GM18498 (cell line): Measurements from ENCODE around the gene PHF2.

ENCODE experiments used
- ATAC-seq: cut with Tn5 transposase; IDR thresholded peaks from one replicate; pipeline ENCODE4 v1.9.1; 2021; ENCODE audit warnings: mild to moderate bottlenecking, moderate library complexity; ENCODE audit not compliant: unreplicated experiment

The PHF2 gene

GRCh38 chr9:93675336-93676150, 99.2 kb downstream of the PHF2 start:
- ATAC-seq = no peak

- no peak for ATAC-seq
Observed at GRCh38 chr9:93676310-93677047, 100.1 kb downstream of the PHF2 start.

- ATAC-seq = no peak
Observed at GRCh38 chr9:93677048-93677571, 100.7 kb downstream of the PHF2 start.

GRCh38 chr9:93677641-93678136, 101.3 kb downstream of the PHF2 start:
- ATAC-seq = no peak

- no peak for ATAC-seq
Observed at GRCh38 chr9:93678199-93679019, 102.0 kb downstream of the PHF2 start.

- ATAC-seq = no peak
Observed at GRCh38 chr9:93679536-93680442, 103.4 kb downstream of the PHF2 start.

GRCh38 chr9:93680443-93681268, 104.3 kb downstream of the PHF2 start:
- no peak for ATAC-seq

- no peak for ATAC-seq
Observed at GRCh38 chr9:93681269-93682154, 105.1 kb downstream of the PHF2 start.

- ATAC-seq = peak; percentile 56
Observed at GRCh38 chr9:93682155-93682968, 106.0 kb downstream of the PHF2 start.

- no peak for ATAC-seq
Observed at GRCh38 chr9:93683331-93684134, 107.1 kb downstream of the PHF2 start.

GRCh38 chr9:93684161-93684765, 107.9 kb downstream of the PHF2 start:
- no peak for ATAC-seq

- no peak for ATAC-seq
Observed at GRCh38 chr9:93684806-93685543, 108.6 kb downstream of the PHF2 start.

- no peak for ATAC-seq
Observed at GRCh38 chr9:93686127-93686879, 109.9 kb downstream of the PHF2 start.

GRCh38 chr9:93686880-93687236, 110.5 kb downstream of the PHF2 start:
- ATAC-seq = no peak

- no peak for ATAC-seq
Observed at GRCh38 chr9:93690618-93691017, 114.2 kb downstream of the PHF2 start.
